Skin of body (tissue), 2 donors: ENCODE data around the gene TRAPPC6A. TPM values are rescaled to one million over a fixed set of nuclear protein-coding genes. Genes with fewer than 3 reads are reported as not detected.

Experiments used
- DNase-seq: peaks from one replicate; lab custom pipeline; 2025; lab: John Stamatoyannopoulos, UW
- total RNA-seq: library from RNA; depleted of rRNA; stranded (reverse); fragments of >200 nt; gene quantifications from one replicate; pipeline ENCODE4 v1.2.3, GENCODE V29; 2014

Gene TRAPPC6A
- total RNA-seq, 1 donor from 2014 or later, result 13.3 TPM

GRCh38 chr19:45186509-45187334, 8.7 kb upstream of the TRAPPC6A start:
- no peak for DNase-seq

- no peak for DNase-seq
Measured at GRCh38 chr19:45184115-45184514, 6.1 kb upstream of the TRAPPC6A start.

GRCh38 chr19:45182758-45183157, 4.7 kb upstream of the TRAPPC6A start:
- no peak for DNase-seq

GRCh38 chr19:45180936-45181335, 2.9 kb upstream of the TRAPPC6A start:
- DNase-seq, result no peak

- DNase-seq, result no peak
Measured at GRCh38 chr19:45179892-45180370, 1.9 kb upstream of the TRAPPC6A start.

GRCh38 chr19:45179072-45179891, 1.2 kb upstream of the TRAPPC6A start:
- no peak for DNase-seq

- peak; percentile 100 for DNase-seq
Measured at GRCh38 chr19:45178262-45179071, 430 bp upstream of the TRAPPC6A start, which contains the start of gene BLOC1S3. Gene BLOC1S3 (plus strand): TSS chr19:45178784. CDS start chr19:45179297, 513 bp downstream.

- DNase-seq, result no peak
Measured at GRCh38 chr19:45175515-45176345, 2.3 kb downstream of the TRAPPC6A start.

- DNase-seq, result no peak
Measured at GRCh38 chr19:45173816-45174215, 4.2 kb downstream of the TRAPPC6A start.

- DNase-seq, result no peak
Measured at GRCh38 chr19:45172611-45173208, 5.3 kb downstream of the TRAPPC6A start.

GRCh38 chr19:45172173-45172572, 5.9 kb downstream of the TRAPPC6A start:
- no peak for DNase-seq

- DNase-seq, result no peak
Measured at GRCh38 chr19:45171211-45171623, 6.8 kb downstream of the TRAPPC6A start.

GRCh38 chr19:45170146-45171106, 7.6 kb downstream of the TRAPPC6A start:
- DNase-seq, result no peak

GRCh38 chr19:45169602-45170001, 8.4 kb downstream of the TRAPPC6A start:
- DNase-seq, result no peak

- DNase-seq, result no peak
Measured at GRCh38 chr19:45168767-45169351, 9.2 kb downstream of the TRAPPC6A start.

GRCh38 chr19:45166723-45167252, 11.2 kb downstream of the TRAPPC6A start:
- no peak for DNase-seq

- DNase-seq, result no peak
Measured at GRCh38 chr19:45164577-45165335, 13.3 kb downstream of the TRAPPC6A start.
